KMS-11 (cell line): ENCODE data around the gene GLRX2.

Experiments
- H2AFZ ChIP-seq: fragments of 200-600 bp; sonication (generic); 2 replicates; pipeline ENCODE4 v1.6.1; 2016; ENCODE audit warnings: antibody characterized with exemption, mixed run types, low read depth
- H3K27ac ChIP-seq: fragments of 200-600 bp; sonication (generic); 2 replicates; pipeline ENCODE4 v1.6.1; 2016; ENCODE audit warnings: mild to moderate bottlenecking, mixed run types
- H3K27me3 ChIP-seq: fragments of 200-600 bp; sonication (generic); 2 replicates; pipeline ENCODE4 v1.6.1; 2017; ENCODE audit warnings: mild to moderate bottlenecking, low read depth, mixed run types, moderate library complexity; ENCODE audit not compliant: insufficient read depth
- H3K36me3 ChIP-seq: fragments of 200-600 bp; sonication (generic); 2 replicates; pipeline ENCODE4 v1.6.1; 2017; ENCODE audit warnings: mild to moderate bottlenecking, mixed run types; ENCODE audit not compliant: insufficient read depth
- H3K4me1 ChIP-seq: fragments of 200-600 bp; sonication (generic); 2 replicates; pipeline ENCODE4 v1.6.1; 2016; ENCODE audit warnings: mild to moderate bottlenecking, low read depth, mixed run types; ENCODE audit not compliant: poor library complexity, severe bottlenecking
- H3K4me2 ChIP-seq: fragments of 200-600 bp; sonication (generic); 2 replicates; pipeline ENCODE4 v1.7.0; 2016; ENCODE audit warnings: mild to moderate bottlenecking, mixed run types
- H3K4me3 ChIP-seq: fragments of 200-600 bp; sonication (generic); IDR thresholded peaks from 2 replicates; pipeline ENCODE4 v1.6.1; 2017; ENCODE audit warnings: low read depth, low read length, mixed read lengths; ENCODE audit not compliant: insufficient read depth
- H3K79me2 ChIP-seq: fragments of 200-600 bp; sonication (generic); 2 replicates; pipeline ENCODE4 v1.6.1; 2016; ENCODE audit warnings: low read depth, mixed run types; ENCODE audit not compliant: insufficient read depth
- H3K9ac ChIP-seq: fragments of 200-600 bp; sonication (generic); 2 replicates; pipeline ENCODE4 v1.6.1; 2016; ENCODE audit warnings: mild to moderate bottlenecking, mixed run types
- H4K20me1 ChIP-seq: fragments of 200-600 bp; sonication (generic); 2 replicates; pipeline ENCODE4 v1.6.1; 2016; ENCODE audit warnings: mild to moderate bottlenecking, mixed run types; ENCODE audit not compliant: insufficient read depth
- CTCF ChIP-seq: fragments of 200-600 bp; sonication (generic); conservative IDR thresholded peaks from 2 replicates; pipeline ENCODE4 v1.6.1; 2017; ENCODE audit warnings: low read depth, mild to moderate bottlenecking, antibody characterized with exemption, low read length, moderate library complexity, mixed read lengths

The GLRX2 gene

GRCh38 chr1:193142409-193142808, 37.2 kb upstream of the GLRX2 start:
- Histone ChIP-seq H3K36me3 (0 out of 2 replicates have a peak, but pooled peaks cover 9% of the 10 kb centered on the region), H3K27me3 (no peaks in the 10 kb centered on the region), H3K27ac (no peak overlapping the region), H3K79me2 (no peaks in the 10 kb centered on the region), H3K4me1 (peaks cover 11% of the 10 kb centered on the region), H3K4me3 (no peak overlapping the region), H3K9ac (no peak overlapping the region), H3K4me2 (no peak overlapping the region), H4K20me1 (no peaks in the 10 kb centered on the region; the same call in none of the 2 replicates), H2AFZ (no peak overlapping the region)
- no peak for TF ChIP-seq CTCF

GRCh38 chr1:193141804-193142203, 36.6 kb upstream of the GLRX2 start:
- H3K27ac ChIP-seq: no peak overlapping the region
- no peak overlapping the region for H3K9ac ChIP-seq
- no peak overlapping the region for H2AFZ ChIP-seq
- H3K79me2 ChIP-seq: no peaks in the 10 kb centered on the region
- peaks cover 11% of the 10 kb centered on the region for H3K4me1 ChIP-seq
- H3K36me3 ChIP-seq: 0 out of 2 replicates have a peak, but pooled peaks cover 9% of the 10 kb centered on the region
- no peaks in the 10 kb centered on the region; the same call in none of the 2 replicates for H4K20me1 ChIP-seq
- TF ChIP-seq CTCF: no peak
- H3K4me2 ChIP-seq: no peak overlapping the region
- H3K4me3 ChIP-seq: no peak overlapping the region
- no peaks in the 10 kb centered on the region for H3K27me3 ChIP-seq

- Histone ChIP-seq H4K20me1 (no peaks in the 10 kb centered on the region; the same call in none of the 2 replicates), H3K27me3 (no peaks in the 10 kb centered on the region), H3K4me1 (peaks cover 11% of the 10 kb centered on the region), H3K4me3 (no peak overlapping the region), H3K4me2 (no peak overlapping the region), H3K79me2 (0 out of 2 replicates have a peak, but pooled peaks cover 2% of the 10 kb centered on the region), H3K9ac (no peak overlapping the region), H2AFZ (no peak overlapping the region), H3K27ac (no peak overlapping the region), H3K36me3 (0 out of 2 replicates have a peak, but pooled peaks cover 9% of the 10 kb centered on the region)
- no peak for TF ChIP-seq CTCF
Measured at GRCh38 chr1:193140254-193140653, 35.0 kb upstream of the GLRX2 start.

GRCh38 chr1:193131266-193131860, 26.1 kb upstream of the GLRX2 start:
- peaks cover 58% of the 10 kb centered on the region for H3K79me2 ChIP-seq

More at GRCh38 chr1:193131266-193131860, 26.1 kb upstream of the GLRX2 start:
- no peak overlapping the region for H3K9ac ChIP-seq
- H3K4me1 ChIP-seq: peaks cover 17% of the 10 kb centered on the region
- H3K4me2 ChIP-seq: no peak overlapping the region
- no peak overlapping the region for H2AFZ ChIP-seq
- no peaks in the 10 kb centered on the region for H4K20me1 ChIP-seq
- TF ChIP-seq CTCF: no peak
- no peak overlapping the region for H3K27ac ChIP-seq
- no peak overlapping the region for H3K4me3 ChIP-seq
- H3K27me3 ChIP-seq: no peaks in the 10 kb centered on the region
- peaks cover 16% of the 10 kb centered on the region; the same call in 1 of the 2 replicates for H3K36me3 ChIP-seq
